Gastroesophageal sphincter (tissue), 3 donors: Measurements from ENCODE around the gene SLC38A7.

Source experiments
- POLR2A ChIP-seq, 2 donors: fragments of 450-650 bp; IDR thresholded peaks; one replicate each; pipeline ENCODE4 v1.6.1; 2017; ENCODE audit warnings: antibody characterized with exemption in 2 of 2, mild to moderate bottlenecking in 2 of 2, moderate library complexity in 1 of 2
- POLR2AphosphoS5 ChIP-seq: sonication (generic); formaldehyde crosslinking; IDR thresholded peaks from one replicate; pipeline ENCODE4 v1.6.1; 2017; ENCODE audit warnings: antibody characterized with exemption
- TF ChIP-seq, protein P1 (sequence below), 4 experiments: fragments of 200-600 bp in 2 of 4; fragments of 450-650 bp in 2 of 4; sonication (generic) in 1 of 4; IDR thresholded peaks; one replicate each; pipeline ENCODE4 v1.5.1; 2017 to 2019; ENCODE audit warnings: antibody characterized with exemption in 4 of 4, mild to moderate bottlenecking in 2 of 4, moderate library complexity in 2 of 4

DNA sequence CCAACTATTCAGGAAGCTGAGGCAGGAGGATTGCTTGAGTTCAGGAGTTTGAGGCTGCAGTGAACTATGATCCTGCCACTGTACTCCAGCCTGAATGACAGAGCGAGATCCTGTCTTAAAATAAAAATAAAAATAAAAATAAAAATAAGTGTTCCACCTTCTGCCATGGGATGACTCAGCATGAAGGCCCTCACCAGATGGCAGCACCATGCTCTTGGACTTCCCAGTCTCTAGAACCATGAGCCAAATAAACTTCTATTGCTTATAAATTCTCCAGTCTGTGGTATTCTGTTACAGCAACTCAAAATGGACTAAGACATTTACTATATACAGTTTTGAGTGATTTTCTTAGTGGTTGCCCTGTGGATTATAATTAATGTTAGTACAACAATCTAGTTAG, 7.9 kb upstream of the SLC38A7 start:
- TF ChIP-seq, protein P1, sequence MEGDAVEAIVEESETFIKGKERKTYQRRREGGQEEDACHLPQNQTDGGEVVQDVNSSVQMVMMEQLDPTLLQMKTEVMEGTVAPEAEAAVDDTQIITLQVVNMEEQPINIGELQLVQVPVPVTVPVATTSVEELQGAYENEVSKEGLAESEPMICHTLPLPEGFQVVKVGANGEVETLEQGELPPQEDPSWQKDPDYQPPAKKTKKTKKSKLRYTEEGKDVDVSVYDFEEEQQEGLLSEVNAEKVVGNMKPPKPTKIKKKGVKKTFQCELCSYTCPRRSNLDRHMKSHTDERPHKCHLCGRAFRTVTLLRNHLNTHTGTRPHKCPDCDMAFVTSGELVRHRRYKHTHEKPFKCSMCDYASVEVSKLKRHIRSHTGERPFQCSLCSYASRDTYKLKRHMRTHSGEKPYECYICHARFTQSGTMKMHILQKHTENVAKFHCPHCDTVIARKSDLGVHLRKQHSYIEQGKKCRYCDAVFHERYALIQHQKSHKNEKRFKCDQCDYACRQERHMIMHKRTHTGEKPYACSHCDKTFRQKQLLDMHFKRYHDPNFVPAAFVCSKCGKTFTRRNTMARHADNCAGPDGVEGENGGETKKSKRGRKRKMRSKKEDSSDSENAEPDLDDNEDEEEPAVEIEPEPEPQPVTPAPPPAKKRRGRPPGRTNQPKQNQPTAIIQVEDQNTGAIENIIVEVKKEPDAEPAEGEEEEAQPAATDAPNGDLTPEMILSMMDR (IDR thresholded peaks at IDR 0.05), result no peak
- TF ChIP-seq POLR2A (IDR thresholded peaks at IDR 0.05) (no peak), POLR2AphosphoS5 (no peak)
